A549 (cell line): Measurements from ENCODE around the gene CDKN3. TPM values are rescaled to one million over a fixed set of nuclear protein-coding genes. Genes with fewer than 3 reads are reported as not detected.

ENCODE experiments used
- ATAC-seq, 2 experiments: fragments of 200-7000 bp in 1 of 2; fragments of >200 bp in 1 of 2; cut with Nextera tagmentation in 1 of 2; cut with Tn5 transposase in 1 of 2; 3 replicates each; pipeline versions ENCODE4 v1.8.0 to v1.9.1; 2018 to 2020; ENCODE audit warnings: mild to moderate bottlenecking in 1 of 2, moderate library complexity in 1 of 2
- CTCF ChIA-PET: fragments of 300-600 bp; sonication (Branson Sonifier 250); formaldehyde crosslinking; extraction: SDS; loops from one replicate; lab custom pipeline; 2021; ENCODE audit warnings: antibody characterized with exemption, inconsistent platforms; lab: Yijun Ruan, JAX
- POLR2A ChIA-PET: fragments of 350-600 bp; formaldehyde crosslinking; extraction: SDS; loops from one replicate; lab custom pipeline; 2021; ENCODE audit warnings: antibody characterized with exemption, inconsistent platforms; lab: Yijun Ruan, JAX
- DNase-seq, 2 experiments: peaks; one replicate each; pipeline versions ENCODE4 v3.0.0 to v3.0.0-alpha.2; 2011 to 2016; ENCODE audit warnings: low read depth in 1 of 2, low spot score in 1 of 2
- FAIRE-seq: peaks from 2 replicates; lab custom pipeline; 2011; peaks lifted over from hg19 to GRCh38; lab: Jason Lieb, UNC
- H3K27ac ChIP-seq, 2 experiments: fragments of >200 bp; sonication (Bioruptor Twin); formaldehyde crosslinking; 3 replicates each; pipeline ENCODE4 v1.5.1; 2016 to 2017
- H3K4me1 ChIP-seq: fragments of >200 bp; sonication (Bioruptor Twin); formaldehyde crosslinking; 3 replicates; pipeline ENCODE4 v1.6.1; 2016
- H3K4me2 ChIP-seq: fragments of >200 bp; sonication (Bioruptor Twin); formaldehyde crosslinking; 3 replicates; pipeline ENCODE4 v1.6.1; 2016
- H3K4me3 ChIP-seq: fragments of >200 bp; sonication (Bioruptor Twin); formaldehyde crosslinking; 3 replicates; pipeline ENCODE4 v1.5.1; 2016
- H3K9me3 ChIP-seq: fragments of >200 bp; sonication (Bioruptor Twin); formaldehyde crosslinking; 3 replicates; pipeline ENCODE4 v1.6.1; 2016
- BHLHE40 ChIP-seq: IDR thresholded peaks from 2 replicates; pipeline ENCODE4 v1.6.1; 2012; ENCODE audit warnings: low read depth, low read length, inconsistent platforms
- CBX2 ChIP-seq: fragments of 200-600 bp; sonication (generic); IDR thresholded peaks from 2 replicates; pipeline ENCODE4 v1.6.1; 2016; ENCODE audit warnings: low read depth, mild to moderate bottlenecking, borderline replicate concordance
- CEBPB ChIP-seq, 2 experiments: fragments of >200 bp in 1 of 2; sonication (Bioruptor Twin) in 1 of 2; formaldehyde crosslinking in 1 of 2; IDR thresholded peaks; 2 replicates each; pipeline ENCODE4 v1.6.1; 2012 to 2016
- CHD4 ChIP-seq: fragments of 200-600 bp; sonication (generic); IDR thresholded peaks from 2 replicates; pipeline ENCODE4 v1.6.1; 2016; ENCODE audit warnings: antibody characterized with exemption, mild to moderate bottlenecking, borderline replicate concordance
- EHMT2 ChIP-seq: fragments of 200-600 bp; sonication (generic); IDR thresholded peaks from 2 replicates; pipeline ENCODE4 v1.6.1; 2016; ENCODE audit warnings: antibody characterized with exemption, low read depth, mild to moderate bottlenecking, moderate library complexity
- EP300 ChIP-seq, 2 experiments: fragments of >200 bp; sonication (Bioruptor Twin); formaldehyde crosslinking; IDR thresholded peaks; 2 replicates in 1 of 2; 3 replicates in 1 of 2; pipeline ENCODE4 v1.6.1; 2016 to 2017
- FOSL2 ChIP-seq, 2 experiments: fragments of 450-650 bp in 1 of 2; fragments of >200 bp in 1 of 2; sonication (Bioruptor Twin) in 1 of 2; formaldehyde crosslinking; IDR thresholded peaks; 2 replicates each; pipeline versions ENCODE4 v1.5.0 to v1.6.1; 2016 to 2020; ENCODE audit warnings: mild to moderate bottlenecking in 1 of 2, moderate library complexity in 1 of 2
- GATA3 ChIP-seq: IDR thresholded peaks from 2 replicates; pipeline ENCODE4 v1.6.1; 2012; ENCODE audit warnings: borderline replicate concordance
- HEYL ChIP-seq: fragments of 250-450 bp; sonication (Bioruptor Pico); IDR thresholded peaks from 2 replicates; pipeline ENCODE4 v1.8.0; 2021; ENCODE audit warnings: mild to moderate bottlenecking, moderate library complexity
- KDM1A ChIP-seq: fragments of 200-600 bp; sonication (generic); IDR thresholded peaks from 2 replicates; pipeline ENCODE4 v1.6.1; 2016; ENCODE audit warnings: low read depth, mild to moderate bottlenecking
- NFE2L2 ChIP-seq: fragments of 150-350 bp; conservative IDR thresholded peaks from 2 replicates; pipeline ENCODE4 v1.6.1; 2014; ENCODE audit warnings: low read length
- NPAS2 ChIP-seq: fragments of 250-450 bp; sonication (Bioruptor Pico); IDR thresholded peaks from 2 replicates; pipeline ENCODE4 v1.8.0; 2022; ENCODE audit warnings: mild to moderate bottlenecking, moderate library complexity, borderline replicate concordance
- POLR2A ChIP-seq: IDR thresholded peaks from 2 replicates; pipeline ENCODE4 v1.6.1; 2012; ENCODE audit warnings: mild to moderate bottlenecking, low read length
- RARB ChIP-seq: fragments of 250-450 bp; sonication (Bioruptor Pico); IDR thresholded peaks from 2 replicates; pipeline ENCODE4 v1.8.0; 2021; ENCODE audit warnings: mild to moderate bottlenecking, moderate library complexity
- RFX5 ChIP-seq: fragments of 450-650 bp; IDR thresholded peaks from 2 replicates; pipeline ENCODE4 v1.7.1; 2014; ENCODE audit warnings: antibody characterized with exemption, mild to moderate bottlenecking, moderate library complexity
- RNF2 ChIP-seq: fragments of 200-600 bp; sonication (generic); IDR thresholded peaks from 2 replicates; pipeline ENCODE4 v1.6.1; 2016; ENCODE audit warnings: low read depth, mild to moderate bottlenecking, antibody characterized with exemption, moderate library complexity, borderline replicate concordance
- SMC3 ChIP-seq: fragments of >200 bp; sonication (Bioruptor Twin); formaldehyde crosslinking; IDR thresholded peaks from 3 replicates; pipeline ENCODE4 v1.6.1; 2018; ENCODE audit warnings: inconsistent platforms
- ZNF302 ChIP-seq: fragments of 250-450 bp; sonication (Bioruptor Pico); IDR thresholded peaks from 2 replicates; pipeline ENCODE4 v1.9.0; 2021; ENCODE audit warnings: inconsistent platforms, mild to moderate bottlenecking, moderate library complexity
- WGBS: methylation state at CpG from one replicate; pipeline ENCODE4 v1.1.6; 2017; ENCODE audit errors: missing lambda C conversion rate; 5-methylcytosine and 5-hydroxymethylcytosine counted together
- polyA plus RNA-seq, 4 experiments: library from polyadenylated mRNA; depleted of rRNA in 3 of 4; stranded (reverse); fragments of >200 nt; fragmentation: RNase III in 1 of 4; extraction: RNeasy Plus Mini Kit Qiagen cat#74134 plus additional on column Dnase treatment in 1 of 4; gene quantifications; 2 replicates in 3 of 4; 3 replicates in 1 of 4; pipeline ENCODE4 v1.2.3, GENCODE V29; 2011 to 2017
- TF ChIP-seq, protein P1 (sequence below): fragments of >200 bp; sonication (Bioruptor Twin); formaldehyde crosslinking; IDR thresholded peaks from 3 replicates; pipeline ENCODE4 v1.6.1; 2016
- TF ChIP-seq, protein P2 (sequence below): fragments of 250-450 bp; sonication (Bioruptor Pico); IDR thresholded peaks from 2 replicates; pipeline ENCODE4 v1.5.0; 2021; ENCODE audit warnings: mild to moderate bottlenecking, moderate library complexity, borderline replicate concordance
- TF ChIP-seq, protein P3 (sequence below): fragments of 150-350 bp; IDR thresholded peaks from 2 replicates; pipeline ENCODE4 v1.6.1; 2014; ENCODE audit warnings: low read depth, mild to moderate bottlenecking, low read length
- TF ChIP-seq, protein P4 (sequence below): fragments of 250-450 bp; sonication (Bioruptor Pico); IDR thresholded peaks from 2 replicates; pipeline ENCODE4 v1.5.0; 2020; ENCODE audit warnings: low read depth, mild to moderate bottlenecking, moderate library complexity
- TF ChIP-seq, protein P5 (sequence below): IDR thresholded peaks from 2 replicates; pipeline ENCODE4 v1.6.1; 2012

The CDKN3 gene
- polyA plus RNA-seq, 2 of the 4 experiments (the other 2 are of a cell fraction): 67.4 to 154 TPM

DNA sequence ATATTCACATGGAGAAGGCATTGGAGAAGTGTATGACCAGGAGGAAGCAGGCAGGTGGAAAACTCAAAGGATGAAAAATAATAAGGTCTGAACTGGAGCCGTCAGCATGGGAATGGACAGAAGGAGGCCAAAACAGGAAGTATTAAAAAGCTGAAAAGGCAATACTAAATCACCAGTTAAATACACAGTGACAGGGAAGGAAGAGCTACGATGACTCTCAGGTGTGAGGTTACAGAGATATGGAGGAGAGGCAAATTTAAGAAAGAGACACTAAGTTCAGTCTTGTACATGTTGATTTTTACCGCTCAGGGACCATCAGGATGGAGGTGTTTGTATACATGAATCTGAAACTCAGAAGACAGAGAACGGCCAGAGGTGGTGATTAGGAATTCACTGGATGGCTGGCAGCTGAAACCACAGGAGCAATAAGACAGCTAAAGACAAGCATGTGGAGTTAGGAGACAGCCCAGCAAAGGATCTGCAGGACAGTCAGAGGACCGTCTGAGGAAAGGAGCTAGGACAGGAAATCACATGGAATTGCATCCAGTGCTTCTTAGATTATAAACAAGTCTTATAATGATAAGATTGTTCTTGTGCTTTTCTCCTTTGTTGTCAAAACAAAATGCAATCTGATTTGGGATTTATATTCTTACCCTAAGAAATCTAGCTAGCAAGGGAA lies 33.9 kb upstream of the CDKN3 start:
- H3K4me2 ChIP-seq: no peak overlapping the region
- no peak overlapping the region for H3K4me3 ChIP-seq
- DNase-seq (no peak), FAIRE-seq (no peak), ATAC-seq (no peak)
- CTCF ChIA-PET: interaction anchor here (0.9 to 1.8 kb wide), 5 partner anchors 9 to 1067 kb away, joined by 3 to 7 read pairs (median 6); no protein-coding TSS in a partner anchor
- peaks cover 7% of the 10 kb centered on the region; the same call in 2 of the 3 replicates for H3K4me1 ChIP-seq
- H3K27ac ChIP-seq: no peak overlapping the region
- POLR2A ChIA-PET: no interaction called here
- H3K9me3 ChIP-seq: no peaks in the 10 kb centered on the region
- WGBS: 67% methylated on average over 5 of the region's 5 CpGs
- TF ChIP-seq, protein P1, sequence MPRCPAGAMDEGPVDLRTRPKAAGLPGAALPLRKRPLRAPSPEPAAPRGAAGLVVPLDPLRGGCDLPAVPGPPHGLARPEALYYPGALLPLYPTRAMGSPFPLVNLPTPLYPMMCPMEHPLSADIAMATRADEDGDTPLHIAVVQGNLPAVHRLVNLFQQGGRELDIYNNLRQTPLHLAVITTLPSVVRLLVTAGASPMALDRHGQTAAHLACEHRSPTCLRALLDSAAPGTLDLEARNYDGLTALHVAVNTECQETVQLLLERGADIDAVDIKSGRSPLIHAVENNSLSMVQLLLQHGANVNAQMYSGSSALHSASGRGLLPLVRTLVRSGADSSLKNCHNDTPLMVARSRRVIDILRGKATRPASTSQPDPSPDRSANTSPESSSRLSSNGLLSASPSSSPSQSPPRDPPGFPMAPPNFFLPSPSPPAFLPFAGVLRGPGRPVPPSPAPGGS: no peak
- TF ChIP-seq, protein P2, sequence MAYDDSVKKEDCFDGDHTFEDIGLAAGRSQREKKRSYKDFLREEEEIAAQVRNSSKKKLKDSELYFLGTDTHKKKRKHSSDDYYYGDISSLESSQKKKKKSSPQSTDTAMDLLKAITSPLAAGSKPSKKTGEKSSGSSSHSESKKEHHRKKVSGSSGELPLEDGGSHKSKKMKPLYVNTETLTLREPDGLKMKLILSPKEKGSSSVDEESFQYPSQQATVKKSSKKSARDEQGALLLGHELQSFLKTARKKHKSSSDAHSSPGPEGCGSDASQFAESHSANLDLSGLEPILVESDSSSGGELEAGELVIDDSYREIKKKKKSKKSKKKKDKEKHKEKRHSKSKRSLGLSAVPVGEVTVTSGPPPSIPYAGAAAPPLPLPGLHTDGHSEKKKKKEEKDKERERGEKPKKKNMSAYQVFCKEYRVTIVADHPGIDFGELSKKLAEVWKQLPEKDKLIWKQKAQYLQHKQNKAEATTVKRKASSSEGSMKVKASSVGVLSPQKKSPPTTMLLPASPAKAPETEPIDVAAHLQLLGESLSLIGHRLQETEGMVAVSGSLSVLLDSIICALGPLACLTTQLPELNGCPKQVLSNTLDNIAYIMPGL (CRISPR knock-in tag): no peak
- TF ChIP-seq GATA3 (no peak), NFE2L2 (no peak), CHD4 (no peak), ZNF302 (CRISPR knock-in tag) (no peak), NPAS2 (CRISPR knock-in tag) (no peak), RFX5 (no peak), RARB (CRISPR knock-in tag) (no peak)
- TF ChIP-seq, protein P3, sequence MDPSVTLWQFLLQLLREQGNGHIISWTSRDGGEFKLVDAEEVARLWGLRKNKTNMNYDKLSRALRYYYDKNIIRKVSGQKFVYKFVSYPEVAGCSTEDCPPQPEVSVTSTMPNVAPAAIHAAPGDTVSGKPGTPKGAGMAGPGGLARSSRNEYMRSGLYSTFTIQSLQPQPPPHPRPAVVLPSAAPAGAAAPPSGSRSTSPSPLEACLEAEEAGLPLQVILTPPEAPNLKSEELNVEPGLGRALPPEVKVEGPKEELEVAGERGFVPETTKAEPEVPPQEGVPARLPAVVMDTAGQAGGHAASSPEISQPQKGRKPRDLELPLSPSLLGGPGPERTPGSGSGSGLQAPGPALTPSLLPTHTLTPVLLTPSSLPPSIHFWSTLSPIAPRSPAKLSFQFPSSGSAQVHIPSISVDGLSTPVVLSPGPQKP: no peak
- TF ChIP-seq, protein P4, sequence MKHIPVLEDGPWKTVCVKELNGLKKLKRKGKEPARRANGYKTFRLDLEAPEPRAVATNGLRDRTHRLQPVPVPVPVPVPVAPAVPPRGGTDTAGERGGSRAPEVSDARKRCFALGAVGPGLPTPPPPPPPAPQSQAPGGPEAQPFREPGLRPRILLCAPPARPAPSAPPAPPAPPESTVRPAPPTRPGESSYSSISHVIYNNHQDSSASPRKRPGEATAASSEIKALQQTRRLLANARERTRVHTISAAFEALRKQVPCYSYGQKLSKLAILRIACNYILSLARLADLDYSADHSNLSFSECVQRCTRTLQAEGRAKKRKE: no peak
- TF ChIP-seq, all 56 proteins: peak for 0

DNA sequence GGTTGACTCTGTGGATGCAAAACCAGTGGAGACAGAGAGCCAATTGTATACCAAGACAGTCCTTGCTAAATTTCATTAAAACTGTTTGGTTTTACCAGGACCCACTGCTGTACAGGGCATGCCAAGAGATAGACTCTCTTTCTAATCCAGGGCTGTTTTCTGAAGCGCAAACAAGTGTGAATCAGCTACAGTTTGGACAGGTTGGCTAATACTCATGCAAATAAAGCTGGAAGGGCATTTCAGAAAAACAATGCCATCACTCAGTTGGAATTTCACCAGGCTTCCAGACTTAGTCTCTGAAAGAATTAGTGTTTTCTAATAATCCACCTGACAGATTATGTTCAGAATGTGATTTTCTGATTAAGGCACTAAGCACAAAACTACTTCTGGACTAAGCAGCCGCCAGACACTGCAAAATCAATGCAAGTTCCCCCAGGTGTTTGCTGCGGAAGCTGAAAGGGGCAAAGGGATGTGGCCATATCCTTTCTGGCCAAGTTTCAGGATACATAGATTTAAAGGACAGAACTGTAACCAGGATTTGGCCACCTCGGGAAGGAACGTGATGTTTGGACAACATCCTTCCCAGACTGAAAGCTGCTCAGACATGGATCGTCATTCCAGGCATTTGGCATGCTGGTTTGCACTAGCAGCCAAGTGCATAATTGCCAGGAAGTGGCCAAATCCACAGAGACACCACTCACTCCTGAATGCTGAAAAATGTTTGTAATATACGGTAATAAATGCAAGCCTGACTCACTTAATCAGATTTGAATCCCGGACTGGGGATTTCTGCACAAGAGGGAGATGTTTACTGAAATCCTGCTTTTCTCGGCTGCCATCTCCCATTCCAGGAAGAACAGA lies 32.0 kb upstream of the CDKN3 start:
- DNase-seq: no peak
- no peak for TF ChIP-seq EP300 (IDR thresholded peaks at IDR 0.05)
- TF ChIP-seq, protein P3: no peak
- TF ChIP-seq CEBPB (IDR thresholded peaks at IDR 0.05): no peak
- no peak for TF ChIP-seq RARB (CRISPR knock-in tag)
- TF ChIP-seq KDM1A: no peak
- TF ChIP-seq POLR2A: no peak
- no peak for TF ChIP-seq HEYL
- TF ChIP-seq FOSL2 (IDR thresholded peaks at IDR 0.05): no peak
- TF ChIP-seq FOSL2 (CRISPR knock-in tag; IDR thresholded peaks at IDR 0.05): no peak
- TF ChIP-seq CBX2: no peak
- TF ChIP-seq BHLHE40: no peak
- TF ChIP-seq SMC3: no peak
- TF ChIP-seq EHMT2: no peak
- TF ChIP-seq, protein P5, sequence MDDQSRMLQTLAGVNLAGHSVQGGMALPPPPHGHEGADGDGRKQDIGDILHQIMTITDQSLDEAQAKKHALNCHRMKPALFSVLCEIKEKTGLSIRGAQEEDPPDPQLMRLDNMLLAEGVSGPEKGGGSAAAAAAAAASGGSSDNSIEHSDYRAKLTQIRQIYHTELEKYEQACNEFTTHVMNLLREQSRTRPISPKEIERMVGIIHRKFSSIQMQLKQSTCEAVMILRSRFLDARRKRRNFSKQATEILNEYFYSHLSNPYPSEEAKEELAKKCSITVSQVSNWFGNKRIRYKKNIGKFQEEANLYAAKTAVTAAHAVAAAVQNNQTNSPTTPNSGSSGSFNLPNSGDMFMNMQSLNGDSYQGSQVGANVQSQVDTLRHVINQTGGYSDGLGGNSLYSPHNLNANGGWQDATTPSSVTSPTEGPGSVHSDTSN: no peak
- TF ChIP-seq RNF2: no peak
- TF ChIP-seq, protein P2 (CRISPR knock-in tag): no peak
- TF ChIP-seq, all 56 proteins: peak for 0
- ChIA-PET POLR2A (no interaction called here), CTCF (interaction anchor here (0.8 to 1.4 kb wide), 3 partner anchors 17 to 441 kb away, joined by 3 to 5 read pairs (median 3); no protein-coding TSS in a partner anchor)
- Histone ChIP-seq H3K4me1 (peaks cover 13% of the 10 kb centered on the region; the same call in 2 of the 3 replicates), H3K4me2 (no peak overlapping the region), H3K9me3 (no peaks in the 10 kb centered on the region), H3K4me3 (no peak overlapping the region), H3K27ac (no peak overlapping the region)
- ATAC-seq (no peak), FAIRE-seq (no peak)
- whole genome bisulfite sequencing: 57% methylated on average over 9 of the region's 9 CpGs
